OCI-LY1 (cell line): Measurements from ENCODE around the gene OXSR1.

Experiments used
- EZH2 ChIP-seq: fragments of 200-600 bp; sonication (generic), shearing (Covaris generic); IDR thresholded peaks from 2 replicates; pipeline ENCODE4 v1.8.0; 2017; ENCODE audit warnings: borderline replicate concordance, mixed run types, mild to moderate bottlenecking, antibody characterized with exemption, low read length, moderate library complexity, mixed read lengths
- TF ChIP-seq, protein P1 (sequence below): fragments of 200-600 bp; sonication (generic), shearing (Covaris generic); IDR thresholded peaks from 2 replicates; pipeline ENCODE4 v1.5.1; 2017; ENCODE audit warnings: mild to moderate bottlenecking, antibody characterized with exemption, low read length, moderate library complexity, mixed read lengths

DNA sequence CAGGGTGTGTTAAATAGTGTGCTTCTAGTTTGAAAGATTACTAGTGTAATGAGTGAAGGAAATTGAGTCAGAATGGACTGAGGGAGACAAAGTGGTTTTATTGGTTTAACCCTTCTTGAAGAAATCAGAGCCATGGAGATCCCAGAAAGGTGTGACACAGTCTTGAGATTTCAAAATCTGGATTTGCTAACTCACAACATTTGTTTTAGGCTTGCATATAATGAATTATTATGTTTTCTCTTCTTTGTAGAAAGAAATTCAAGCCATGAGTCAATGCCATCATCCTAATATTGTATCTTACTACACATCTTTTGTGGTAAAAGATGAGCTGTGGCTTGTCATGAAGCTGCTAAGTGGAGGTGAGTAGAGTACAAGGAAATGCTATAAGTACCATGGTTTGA lies 25.1 kb downstream of the OXSR1 start:
- TF ChIP-seq, protein P1, sequence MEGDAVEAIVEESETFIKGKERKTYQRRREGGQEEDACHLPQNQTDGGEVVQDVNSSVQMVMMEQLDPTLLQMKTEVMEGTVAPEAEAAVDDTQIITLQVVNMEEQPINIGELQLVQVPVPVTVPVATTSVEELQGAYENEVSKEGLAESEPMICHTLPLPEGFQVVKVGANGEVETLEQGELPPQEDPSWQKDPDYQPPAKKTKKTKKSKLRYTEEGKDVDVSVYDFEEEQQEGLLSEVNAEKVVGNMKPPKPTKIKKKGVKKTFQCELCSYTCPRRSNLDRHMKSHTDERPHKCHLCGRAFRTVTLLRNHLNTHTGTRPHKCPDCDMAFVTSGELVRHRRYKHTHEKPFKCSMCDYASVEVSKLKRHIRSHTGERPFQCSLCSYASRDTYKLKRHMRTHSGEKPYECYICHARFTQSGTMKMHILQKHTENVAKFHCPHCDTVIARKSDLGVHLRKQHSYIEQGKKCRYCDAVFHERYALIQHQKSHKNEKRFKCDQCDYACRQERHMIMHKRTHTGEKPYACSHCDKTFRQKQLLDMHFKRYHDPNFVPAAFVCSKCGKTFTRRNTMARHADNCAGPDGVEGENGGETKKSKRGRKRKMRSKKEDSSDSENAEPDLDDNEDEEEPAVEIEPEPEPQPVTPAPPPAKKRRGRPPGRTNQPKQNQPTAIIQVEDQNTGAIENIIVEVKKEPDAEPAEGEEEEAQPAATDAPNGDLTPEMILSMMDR, result no peak
- no peak for TF ChIP-seq EZH2
